ENCODE measurements around the gene KRTAP10-9.
"Not testable (repeated sequence)": the region's sequence is repeated elsewhere in the genome, so short reads cannot be mapped to it uniquely, and the experiment has no call there.

Gene KRTAP10-9, protein sequence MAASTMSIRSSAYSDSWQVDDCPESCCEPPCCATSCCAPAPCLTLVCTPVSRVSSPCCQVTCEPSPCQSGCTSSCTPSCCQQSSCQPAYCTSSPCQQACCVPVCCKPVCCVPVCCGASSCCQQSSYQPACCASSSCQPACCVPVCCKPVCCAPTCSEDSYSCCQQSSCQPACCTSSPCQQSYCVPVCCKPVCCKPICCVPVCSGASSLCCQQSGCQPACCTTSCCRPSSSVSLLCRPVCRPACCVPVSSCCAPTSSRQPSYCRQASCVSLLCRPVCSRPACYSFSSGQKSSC
- 0 to 0.04 (median 0) reads per million in 18 experiments for total RNA-seq

DNA sequence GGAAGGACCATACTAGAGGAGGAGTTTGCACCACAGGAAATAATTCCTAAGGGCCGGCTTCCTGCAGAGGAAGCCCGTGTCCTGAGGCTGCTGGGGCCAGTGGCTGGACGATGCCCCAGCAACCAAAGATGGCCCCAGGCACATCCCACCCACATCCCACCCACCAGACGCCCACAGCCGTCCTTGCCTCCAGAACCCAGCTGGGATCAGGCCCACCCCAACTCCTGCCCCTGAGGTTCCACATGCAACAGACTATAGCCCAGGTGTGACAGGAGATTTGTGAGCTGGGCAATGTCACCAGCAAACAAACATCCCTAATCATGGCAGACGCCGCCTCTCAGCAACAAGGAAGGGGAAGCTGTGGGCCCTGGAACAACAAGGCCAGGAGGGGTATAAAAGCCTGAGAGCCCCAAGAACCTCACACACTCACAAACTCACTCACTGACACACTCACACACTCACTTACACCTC, at the start of gene KRTAP10-9:
KRTAP10-9 (plus strand) TSS at position 421 of the 471 bp plus-strand sequence. CDS start 79 bp downstream, outside the sequence.
- no peak for DNase-seq

DNA sequence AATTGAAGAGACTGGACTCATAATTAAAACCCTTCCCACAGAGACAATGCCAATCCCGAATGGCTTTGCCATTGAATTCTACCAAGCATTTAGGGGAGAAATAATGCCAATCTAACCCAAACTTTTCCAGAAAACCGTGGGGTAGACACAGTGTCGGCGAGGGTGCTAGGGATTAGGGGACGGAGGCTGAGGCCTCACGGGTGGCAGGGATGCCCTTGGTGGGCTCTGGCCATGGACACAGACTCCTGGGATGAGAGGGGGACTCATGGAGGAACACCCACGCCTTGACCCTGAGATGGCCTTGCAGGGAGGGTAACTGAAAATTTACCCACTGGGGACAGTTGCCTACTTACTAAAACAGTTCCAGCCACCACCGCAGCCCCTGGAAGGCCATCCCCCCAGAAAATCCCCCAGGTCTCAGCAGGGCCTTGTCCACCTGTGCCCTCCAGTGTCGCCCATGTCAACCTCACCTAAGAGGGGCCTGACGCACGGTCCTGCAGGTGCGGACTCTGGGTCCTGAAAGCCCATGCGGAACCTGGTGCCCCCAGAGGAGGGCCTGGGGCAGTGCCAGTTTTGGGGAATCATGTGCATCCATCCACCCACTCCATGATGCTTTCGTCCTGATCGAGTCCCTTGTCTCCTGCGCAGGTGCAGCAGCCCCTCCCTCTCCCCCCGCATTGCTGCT, 48.4 kb upstream of the KRTAP10-9 start:
- no peak for DNase-seq

DNA sequence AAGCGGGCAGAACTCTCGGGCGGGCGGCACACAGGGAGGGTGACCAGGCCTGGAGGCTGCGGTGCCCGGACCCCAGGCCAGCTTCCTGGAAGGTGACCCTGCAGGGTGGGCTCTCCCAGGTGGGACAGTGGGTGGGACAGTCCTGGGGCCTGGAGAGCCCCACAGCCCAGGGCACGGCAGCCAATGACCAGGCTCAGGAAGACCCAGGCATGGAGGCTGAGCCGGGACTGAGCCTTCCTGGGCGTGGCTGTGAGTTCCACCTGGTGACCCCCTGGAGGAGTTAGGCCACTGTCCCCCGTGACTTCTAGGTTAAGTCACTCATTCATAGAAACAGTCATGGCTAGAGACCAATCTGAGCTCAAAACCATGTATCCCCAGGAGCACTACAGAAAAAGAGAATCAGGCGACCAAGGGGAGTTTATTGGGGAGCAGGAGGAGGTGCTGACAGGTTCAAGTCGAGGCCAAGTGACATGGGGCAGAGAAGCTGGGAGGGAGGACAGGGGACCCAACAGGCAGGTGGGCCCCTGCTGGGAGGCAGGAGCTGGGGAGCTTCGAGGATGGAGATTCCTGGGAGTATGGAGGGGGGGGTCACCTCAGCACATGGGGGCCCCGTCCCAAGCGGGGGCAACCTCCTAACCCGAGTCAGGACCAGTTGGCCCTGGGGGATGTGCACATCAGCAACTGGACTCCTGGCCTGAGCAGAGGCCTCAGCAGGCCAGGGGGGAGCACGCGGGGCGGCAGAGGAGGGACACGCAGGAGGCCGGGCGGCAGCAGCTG, 47.6 kb upstream of the KRTAP10-9 start:
- no peak for DNase-seq

DNA sequence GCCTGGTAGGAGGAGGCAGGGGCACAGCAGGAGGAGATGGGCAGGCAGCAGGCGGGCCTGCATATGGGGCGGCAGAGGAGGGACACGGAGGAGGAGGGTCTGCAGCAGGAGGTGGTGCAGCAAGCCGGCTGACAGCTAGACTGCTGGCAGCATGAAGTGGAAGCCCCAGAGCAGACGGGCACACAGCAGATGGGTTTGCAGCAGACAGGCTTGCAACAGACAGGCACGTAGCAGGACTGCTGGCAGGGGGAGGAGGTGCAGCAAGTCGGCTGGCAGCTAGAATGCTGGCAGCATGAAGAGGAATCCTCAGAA, 47.1 kb upstream of the KRTAP10-9 start:
- DNase-seq: no peak

DNA sequence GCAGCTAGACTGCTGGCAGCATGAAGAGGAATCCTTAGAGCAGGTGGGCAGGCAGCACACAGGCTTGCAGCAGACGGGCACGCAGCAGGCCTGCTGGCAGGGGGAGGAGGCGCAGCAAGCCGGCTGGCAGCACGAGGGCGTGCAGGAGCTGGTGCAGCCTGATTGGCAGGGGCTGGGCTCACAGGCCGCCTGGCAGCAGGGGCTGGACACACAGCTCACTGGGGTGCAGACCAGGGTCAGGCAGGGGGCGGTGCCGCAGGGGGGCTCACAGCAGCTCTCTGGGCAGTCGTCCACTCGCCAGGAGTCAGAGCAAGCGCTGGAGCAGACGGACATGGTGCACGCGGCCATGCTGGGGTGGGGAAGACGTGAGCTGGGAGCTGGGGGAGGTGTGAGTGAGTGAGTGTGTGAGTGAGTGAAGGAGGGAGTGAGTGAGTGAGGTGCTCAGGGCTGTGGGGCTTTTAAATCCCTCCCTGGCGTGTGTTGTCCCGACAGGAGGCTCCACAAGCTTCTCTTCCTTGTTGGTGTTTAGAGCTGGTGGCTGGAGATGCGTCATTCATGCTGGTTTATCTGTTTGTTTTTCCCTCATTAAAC, 46.6 kb upstream of the KRTAP10-9 start, which contains the start of gene KRTAP10-5:
KRTAP10-5 (minus strand) TSS at position 374 of the 591 bp plus-strand sequence; CDS start at position 348, 26 bp downstream.
- DNase-seq: not testable (repeated sequence)

DNA sequence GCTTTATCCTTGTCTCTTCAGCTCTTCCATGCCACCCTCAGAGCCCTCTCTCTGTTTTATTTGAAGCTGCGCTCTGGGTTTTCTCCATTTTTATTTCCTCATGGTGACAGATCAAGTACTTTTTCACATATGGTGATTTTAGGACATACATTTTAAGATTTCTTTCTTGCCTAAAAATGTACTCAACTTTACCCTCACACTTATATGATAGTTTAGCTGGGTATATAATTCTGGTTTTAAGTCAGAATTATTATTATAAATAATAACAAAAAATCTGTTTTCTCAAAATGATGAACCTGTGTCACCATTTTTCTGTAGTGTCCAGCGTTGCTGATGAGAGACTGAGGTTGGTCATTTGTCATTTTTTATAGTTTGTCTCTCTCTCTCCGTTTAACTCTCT, 45.7 kb upstream of the KRTAP10-9 start:
- DNase-seq: no peak

DNA sequence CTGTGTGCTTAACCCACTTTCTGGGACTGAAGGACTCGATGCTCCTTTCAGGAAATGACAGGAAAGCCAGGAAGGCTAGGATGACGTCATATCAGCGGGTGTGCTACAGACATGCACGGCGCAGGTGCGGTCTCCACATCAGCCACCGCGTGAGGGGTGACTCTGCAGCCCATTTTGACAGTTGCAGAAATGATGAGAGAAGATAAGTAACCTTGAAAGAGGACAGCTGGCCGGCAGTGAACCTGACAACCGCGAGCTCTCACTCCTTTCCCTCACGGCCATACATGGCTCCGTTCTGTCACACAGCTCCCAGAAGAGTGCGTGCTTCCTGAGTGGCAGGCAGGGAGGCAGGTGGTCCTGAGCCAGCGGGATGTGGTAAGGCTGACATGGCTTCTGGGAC, 44.8 kb upstream of the KRTAP10-9 start:
- no peak for DNase-seq

DNA sequence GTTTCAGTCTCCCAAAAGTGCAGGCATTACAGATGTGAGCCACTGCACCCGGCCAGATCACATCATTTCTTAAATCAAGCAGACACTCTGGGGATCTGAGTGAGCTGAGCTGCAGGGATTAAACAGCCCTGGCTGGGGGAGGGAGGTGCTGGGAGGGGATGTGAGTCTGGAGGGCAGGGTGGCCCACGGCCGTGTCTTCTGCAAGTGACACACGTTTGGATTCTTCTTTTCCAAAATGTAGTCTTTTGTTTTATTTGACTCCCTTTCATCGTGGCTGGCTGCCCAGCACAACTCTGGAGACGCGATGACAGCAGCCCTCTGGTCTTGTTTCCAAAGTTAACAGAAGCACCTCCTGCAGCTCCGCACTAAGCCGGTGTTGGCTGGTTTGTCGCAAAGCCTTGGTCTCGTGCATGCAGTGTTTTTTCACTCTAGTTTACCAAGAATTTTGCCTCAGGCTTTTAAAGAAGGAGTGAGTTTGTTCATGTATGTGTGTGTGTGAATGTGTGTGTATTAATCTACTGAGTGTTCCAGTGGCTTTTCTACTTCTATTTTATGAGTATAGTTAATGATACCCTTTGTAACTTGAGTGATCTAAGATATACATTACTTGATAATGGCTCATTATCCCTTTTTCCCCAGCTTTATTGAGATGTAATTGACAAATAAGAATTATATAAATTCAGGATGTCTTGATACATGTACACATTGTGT, 43.6 kb upstream of the KRTAP10-9 start:
- DNase-seq: no peak

DNA sequence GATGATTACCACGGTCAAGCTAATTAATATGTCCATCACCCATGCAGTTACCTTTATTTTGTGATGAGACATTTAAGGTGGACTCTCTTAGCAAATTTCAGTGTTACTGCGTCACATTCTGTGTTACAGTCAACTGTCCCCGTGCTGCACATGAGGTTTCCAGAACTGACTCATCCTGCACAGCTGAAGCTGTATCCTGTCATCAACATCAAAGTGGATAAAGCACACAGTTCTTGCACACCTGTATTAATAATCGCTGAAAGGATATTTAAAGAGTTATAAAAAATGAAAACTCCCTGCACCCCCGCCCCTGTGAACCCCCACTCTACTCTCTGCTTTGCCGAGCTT, 43.1 kb upstream of the KRTAP10-9 start:
- DNase-seq: no peak

DNA sequence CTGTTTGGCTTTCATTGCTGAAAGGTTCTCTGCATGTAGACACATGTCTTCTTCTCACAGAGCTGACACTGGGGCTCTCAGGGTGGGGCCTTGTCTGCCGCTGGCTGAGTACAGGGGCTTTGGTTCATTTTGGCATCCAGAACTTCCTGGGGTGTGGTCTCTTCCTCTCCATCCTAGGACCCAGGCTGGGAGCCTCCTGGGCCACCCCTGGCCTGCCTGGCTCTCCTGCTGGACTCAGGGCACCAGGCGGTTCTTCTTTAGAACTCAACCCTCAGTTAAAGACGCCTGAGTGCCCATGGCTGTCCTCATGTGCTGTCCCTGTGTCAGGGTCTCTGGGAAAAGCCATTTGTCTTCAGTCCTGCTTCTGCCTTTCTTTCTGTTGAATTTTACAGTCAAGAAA, 41.0 kb upstream of the KRTAP10-9 start:
- no peak for DNase-seq

DNA sequence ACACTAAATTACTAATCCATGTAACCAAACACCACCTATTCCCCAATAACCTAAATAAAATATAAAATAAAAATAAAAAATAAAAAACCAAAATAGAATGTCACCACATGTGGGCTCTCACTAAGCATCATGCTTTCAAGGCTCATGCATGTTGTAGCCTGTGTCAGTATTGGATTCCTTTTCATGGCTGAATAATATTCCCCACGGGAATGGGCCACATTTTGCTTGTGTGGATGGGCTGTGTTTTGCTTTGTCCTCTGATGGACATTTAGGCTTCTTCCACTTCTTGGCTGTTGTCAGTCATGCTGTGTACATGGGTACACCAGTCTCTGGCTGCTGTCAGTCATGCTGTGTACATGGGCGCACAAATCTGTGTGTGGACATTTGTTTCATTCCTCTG, 37.8 kb upstream of the KRTAP10-9 start:
- DNase-seq: no peak

DNA sequence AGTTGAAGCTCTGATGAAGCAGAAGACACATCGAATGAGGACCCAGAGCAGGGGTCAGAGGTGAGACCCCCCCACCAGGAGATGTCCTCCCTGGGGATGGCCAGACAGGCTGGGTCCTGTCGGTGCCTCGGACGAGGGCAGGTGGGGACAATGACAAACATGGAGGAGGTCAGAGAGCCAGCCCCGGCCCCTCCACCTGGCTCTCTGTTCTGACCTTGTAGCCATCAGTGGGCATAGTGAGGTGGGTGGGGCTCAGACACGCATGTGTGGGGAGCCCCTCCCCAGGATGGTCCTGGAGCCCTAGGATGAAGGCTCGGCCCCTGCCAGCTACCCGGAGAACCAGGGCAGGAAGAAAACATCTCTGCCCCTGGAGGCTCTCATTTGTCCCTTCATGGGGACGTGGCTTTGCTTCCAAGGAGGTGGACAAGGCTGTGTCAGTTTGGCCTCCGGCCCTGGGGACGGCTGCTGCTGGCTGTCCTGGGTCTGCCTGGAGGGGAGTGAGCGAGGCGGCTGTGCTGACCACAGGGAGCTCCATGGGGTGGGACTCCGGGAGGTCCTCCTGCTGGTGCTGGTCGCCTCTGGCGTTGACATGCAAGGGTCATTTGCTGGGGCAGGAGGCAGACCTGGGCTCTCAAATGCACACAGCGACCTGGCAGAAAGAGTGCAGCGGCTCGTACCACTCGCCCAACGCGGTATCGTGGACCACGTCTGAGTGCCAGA, 37.1 kb upstream of the KRTAP10-9 start:
- DNase-seq: no peak

DNA sequence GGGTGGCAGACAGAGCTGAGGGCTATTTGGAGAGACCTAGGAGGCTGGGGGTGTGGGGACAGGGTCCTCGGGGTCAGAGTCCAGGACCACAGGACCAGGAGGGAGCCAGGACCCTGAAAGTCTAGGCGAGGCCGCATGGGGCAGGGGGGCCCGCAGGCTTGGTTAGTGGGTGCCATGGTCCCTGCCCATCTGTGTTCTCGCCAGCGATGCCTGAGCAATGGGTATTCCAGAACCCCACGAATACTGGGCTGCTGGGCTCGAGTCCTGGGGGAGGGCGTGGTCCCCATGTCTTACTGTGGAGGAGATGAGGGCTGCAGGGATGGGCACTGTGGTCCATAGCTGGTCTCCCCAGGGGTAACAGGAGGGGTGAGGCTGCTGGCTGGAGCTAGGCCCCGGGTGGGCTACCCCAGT, 36.6 kb upstream of the KRTAP10-9 start:
- no peak for DNase-seq

DNA sequence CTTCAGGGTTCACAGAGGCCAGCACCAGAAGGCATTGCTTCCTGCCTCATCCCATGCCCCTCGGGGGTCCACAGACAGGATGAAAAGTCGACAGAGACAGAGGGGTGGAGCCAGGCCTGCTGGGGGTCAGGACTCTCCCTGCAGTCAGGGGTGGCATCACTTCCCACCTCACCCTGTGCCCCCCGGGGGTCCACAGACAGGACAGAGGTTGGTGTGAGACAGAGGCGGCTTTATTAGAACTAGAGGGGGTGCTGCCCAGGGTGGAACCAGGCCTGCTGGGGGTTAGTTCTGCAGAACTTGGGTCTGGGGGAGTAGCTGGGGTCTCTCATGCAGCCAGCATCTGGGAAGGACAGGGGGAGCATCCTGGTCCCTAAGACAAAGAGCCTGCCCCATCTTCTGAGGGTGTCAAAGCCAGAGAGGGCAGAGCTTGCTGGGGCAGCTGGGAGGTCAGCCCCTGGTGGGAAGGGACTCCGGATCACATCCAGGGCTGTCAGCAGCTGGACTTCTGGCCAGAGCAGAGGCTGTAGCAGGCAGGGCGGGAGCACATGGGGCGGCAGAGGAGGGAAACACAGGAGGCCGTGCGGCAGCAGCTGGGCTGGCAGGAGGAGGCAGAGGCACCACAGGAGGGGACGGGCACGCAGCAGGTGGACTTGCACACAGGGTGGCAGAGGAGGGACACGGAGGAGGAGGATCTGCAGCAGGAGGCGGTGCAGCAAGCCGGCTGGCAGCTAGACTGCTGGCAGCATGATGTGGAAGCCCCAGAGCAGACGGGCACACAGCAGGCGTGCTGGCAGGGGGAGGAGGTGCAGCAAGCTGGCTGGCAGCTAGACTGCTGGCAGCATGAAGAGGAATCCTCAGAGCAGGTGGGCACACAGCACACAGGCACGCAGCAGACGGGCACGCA, 35.7 kb upstream of the KRTAP10-9 start:
- DNase-seq: not testable (repeated sequence)

DNA sequence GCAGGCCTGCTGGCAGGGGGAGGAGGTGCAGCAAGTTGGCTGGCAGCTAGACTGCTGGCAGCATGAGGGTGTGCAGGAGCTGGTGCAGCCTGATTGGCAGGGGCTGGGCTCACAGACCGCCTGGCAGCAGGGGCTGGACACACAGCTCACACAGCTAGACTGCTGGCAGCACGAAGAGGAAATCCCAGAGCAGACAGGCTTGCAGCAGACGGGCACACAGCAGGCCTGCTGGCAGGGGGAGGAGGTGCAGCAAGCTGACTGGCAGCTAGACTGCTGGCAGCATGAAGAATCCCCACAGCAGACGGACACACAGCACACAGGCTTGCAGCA, 35.1 kb upstream of the KRTAP10-9 start:
- not testable (repeated sequence) for DNase-seq

DNA sequence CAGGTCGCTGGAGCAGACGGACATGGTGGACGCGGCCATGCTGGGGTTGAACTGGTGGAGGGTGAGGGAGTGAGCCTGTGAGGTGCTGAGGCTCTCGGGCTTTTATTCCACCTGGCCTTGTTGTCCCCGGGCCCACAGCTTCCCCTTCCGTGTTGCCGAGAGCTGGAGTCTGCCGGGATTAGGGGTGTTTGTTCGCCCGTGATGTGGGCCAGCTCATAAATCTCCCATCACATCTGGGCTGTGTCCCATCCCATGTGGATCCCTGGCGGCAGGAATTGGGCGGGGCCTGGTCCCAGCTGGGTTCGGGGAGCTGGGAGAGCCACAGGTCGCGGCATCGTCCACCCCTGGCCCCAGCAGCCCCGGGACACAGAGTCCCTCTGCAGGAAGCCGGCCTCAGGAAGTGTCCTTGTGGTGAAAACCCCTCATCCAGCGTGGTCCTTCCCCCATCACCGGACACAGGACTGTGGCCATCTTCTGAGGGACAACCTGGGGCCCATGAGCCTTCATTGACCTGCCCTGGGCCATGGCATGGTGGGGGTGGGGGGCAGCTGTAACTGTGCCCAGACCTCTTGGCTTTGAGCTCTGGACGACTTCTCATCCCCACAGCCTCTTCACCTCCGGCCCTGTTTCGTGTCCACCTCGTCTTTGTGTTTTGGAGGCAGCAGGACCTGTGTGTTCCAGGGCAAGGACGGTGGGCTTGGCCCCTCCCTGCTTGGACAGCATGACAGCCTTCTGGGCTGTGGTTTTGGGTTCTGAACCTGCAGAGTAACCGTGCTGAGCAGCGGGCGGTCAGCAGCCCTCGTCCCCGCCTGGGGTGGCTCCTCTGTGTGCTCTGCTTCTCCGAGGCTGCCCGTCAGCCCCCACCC, 34.2 kb upstream of the KRTAP10-9 start, which contains the start of gene KRTAP10-6:
KRTAP10-6 (minus strand) TSS at position 60 of the 866 bp plus-strand sequence; CDS start at position 39, 21 bp downstream.
- no peak for DNase-seq

DNA sequence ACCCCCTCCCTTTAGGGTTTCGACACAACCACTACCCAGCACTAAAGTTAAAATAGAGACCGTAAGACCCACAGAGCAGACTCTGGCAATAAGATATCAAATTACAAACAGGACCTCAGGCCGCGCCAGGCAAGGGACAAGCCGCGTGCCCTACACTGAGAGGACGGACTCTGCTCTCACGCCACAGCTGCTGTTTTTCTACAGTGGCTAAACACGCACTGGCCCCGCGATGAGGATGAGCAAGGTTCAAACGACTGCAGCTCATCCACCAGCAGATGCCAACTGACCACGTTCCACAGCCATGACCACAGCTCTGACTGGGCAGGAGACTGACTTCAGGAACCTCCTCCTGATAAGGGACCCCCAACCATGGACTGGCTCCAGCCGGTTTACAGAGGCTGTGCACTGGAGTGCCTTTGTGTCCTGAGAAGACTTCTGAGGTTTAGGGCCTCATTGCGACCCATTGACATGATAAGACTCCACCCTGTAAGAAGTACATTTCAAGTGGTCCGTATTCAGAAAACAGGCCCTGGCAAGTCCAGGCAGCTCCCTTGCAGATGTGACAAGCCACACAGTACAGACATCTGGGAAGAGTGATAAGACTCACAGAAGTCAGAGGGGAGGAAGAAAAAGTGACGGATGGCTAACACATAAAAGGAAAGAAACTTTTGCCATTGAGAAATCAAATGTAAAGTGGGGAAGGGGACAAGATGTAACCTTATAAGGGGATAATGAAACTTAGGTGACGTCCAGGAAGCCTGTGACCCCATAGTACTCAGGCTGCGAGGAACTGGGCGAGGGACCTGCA, 33.1 kb upstream of the KRTAP10-9 start:
- no peak for DNase-seq

DNA sequence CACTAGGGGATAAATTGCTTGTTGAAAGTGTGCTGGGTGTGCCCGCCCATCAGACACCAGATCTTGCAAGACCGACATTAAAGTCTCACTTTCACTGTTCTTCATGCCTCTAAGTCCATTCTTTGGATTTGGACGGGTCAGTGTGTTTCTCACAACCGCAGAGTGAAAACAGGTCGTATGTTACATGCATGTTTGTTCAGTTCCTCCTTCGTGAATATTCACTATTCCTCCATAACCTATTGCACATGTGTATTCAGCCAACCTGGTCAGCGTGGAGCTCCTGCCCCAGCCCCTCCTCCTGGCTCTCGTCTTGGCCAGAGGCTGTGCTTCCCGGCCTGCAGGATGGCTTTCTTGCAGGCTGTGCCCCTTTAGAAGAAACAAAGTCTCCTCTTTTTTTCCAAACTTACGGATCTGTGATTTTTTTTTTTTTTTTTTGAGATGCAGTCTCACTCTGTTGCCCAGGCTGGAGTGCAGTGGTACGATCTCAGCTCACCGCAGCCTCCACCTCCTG, 32.4 kb upstream of the KRTAP10-9 start:
- DNase-seq: no peak

Measured in inflammatory macrophage (primary cell).